ENCODE measurements around the gene LINC01488. TPM values are rescaled to one million over a fixed set of nuclear protein-coding genes. Genes with fewer than 3 reads are reported as not detected.

LINC01488 gene
- total RNA-seq, 1 experiment from 2014 or later = not detected

Other genes starting within 250 kb of the LINC01488 start
- gene MYEOV, start 187.5 kb upstream of the LINC01488 start, total RNA-seq (2014; rRNA removed; shearing (Covaris generic)) = 5.6 and 13.6 TPM in 2 replicates
- 180 and 264 TPM in 2 replicates for gene CCND1, start 159.5 kb downstream of the LINC01488 start, total RNA-seq (2014; rRNA removed; shearing (Covaris generic))
- 11.2 and 17.1 TPM in 2 replicates for gene LTO1, start 193.7 kb downstream of the LINC01488 start, total RNA-seq (2014; rRNA removed; shearing (Covaris generic))
- not detected in 2 replicates for gene FGF19, start 222.4 kb downstream of the LINC01488 start, total RNA-seq (2014; rRNA removed; shearing (Covaris generic))

Measured in Daoy (cell line).